ENCODE data around the gene CAST.

CAST gene

DNA sequence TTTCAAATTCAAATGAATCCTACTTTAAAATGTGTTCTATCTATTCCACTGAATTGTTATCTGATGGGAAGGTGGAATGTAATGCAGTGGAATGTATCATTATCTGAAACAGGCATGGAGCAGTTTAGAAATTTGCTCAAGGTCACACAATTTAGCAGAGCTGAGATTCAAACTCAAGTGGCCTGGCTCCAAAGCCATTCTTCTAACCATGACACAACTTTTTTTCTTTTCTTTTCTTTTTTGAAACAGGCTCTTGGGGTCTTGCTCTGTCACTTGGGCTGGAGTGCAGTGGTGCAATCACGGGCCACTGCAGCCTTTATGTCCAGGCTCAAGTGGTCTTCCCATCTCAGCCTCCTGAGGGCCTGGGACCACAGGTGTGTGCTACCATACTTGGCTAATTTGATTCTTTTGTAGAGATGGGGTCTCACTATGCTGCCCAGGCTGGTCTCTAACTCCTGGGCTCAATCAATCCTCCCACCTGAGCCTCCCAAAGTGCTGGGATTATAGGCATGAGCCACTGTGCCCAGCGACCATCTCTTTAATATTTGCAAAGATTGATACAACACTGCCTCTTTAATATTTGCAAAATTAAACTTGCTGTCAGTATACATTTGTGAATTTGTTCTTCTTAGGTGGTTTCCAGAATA, 50.0 kb downstream of the CAST start:
- Histone ChIP-seq H3F3A (ENCODE audit: insufficient read depth, low read length) (no peaks in the 10 kb centered on the region), H4K20me1 (ENCODE audit: insufficient read depth, low read length) (no peaks in the 10 kb centered on the region), H3K4me1 (ENCODE audit: insufficient read depth, low read length, severe bottlenecking) (no peaks in the 10 kb centered on the region), H3K9ac (ENCODE audit: low read length) (no peak overlapping the region), H3K79me2 (ENCODE audit: insufficient read depth, low read length) (no peaks in the 10 kb centered on the region), H3K27me3 (ENCODE audit: insufficient read depth, low read length) (no peaks in the 10 kb centered on the region), H3K9me2 (ENCODE audit: low read depth, low read length) (no peaks in the 10 kb centered on the region), H3K4me2 (ENCODE audit: low read length) (no peak overlapping the region), H2AFZ (ENCODE audit: low read length) (no peak overlapping the region), H3K4me3 (ENCODE audit: low read depth, low read length, poor library complexity, severe bottlenecking) (no peak overlapping the region), H3K9me3 (ENCODE audit: low read length) (no peaks in the 10 kb centered on the region), H3K27ac (ENCODE audit: low read depth, low read length, poor library complexity, severe bottlenecking) (no peak overlapping the region), H3K36me3 (ENCODE audit: insufficient read depth, low read length) (no peaks in the 10 kb centered on the region)
- TF ChIP-seq, protein P1, sequence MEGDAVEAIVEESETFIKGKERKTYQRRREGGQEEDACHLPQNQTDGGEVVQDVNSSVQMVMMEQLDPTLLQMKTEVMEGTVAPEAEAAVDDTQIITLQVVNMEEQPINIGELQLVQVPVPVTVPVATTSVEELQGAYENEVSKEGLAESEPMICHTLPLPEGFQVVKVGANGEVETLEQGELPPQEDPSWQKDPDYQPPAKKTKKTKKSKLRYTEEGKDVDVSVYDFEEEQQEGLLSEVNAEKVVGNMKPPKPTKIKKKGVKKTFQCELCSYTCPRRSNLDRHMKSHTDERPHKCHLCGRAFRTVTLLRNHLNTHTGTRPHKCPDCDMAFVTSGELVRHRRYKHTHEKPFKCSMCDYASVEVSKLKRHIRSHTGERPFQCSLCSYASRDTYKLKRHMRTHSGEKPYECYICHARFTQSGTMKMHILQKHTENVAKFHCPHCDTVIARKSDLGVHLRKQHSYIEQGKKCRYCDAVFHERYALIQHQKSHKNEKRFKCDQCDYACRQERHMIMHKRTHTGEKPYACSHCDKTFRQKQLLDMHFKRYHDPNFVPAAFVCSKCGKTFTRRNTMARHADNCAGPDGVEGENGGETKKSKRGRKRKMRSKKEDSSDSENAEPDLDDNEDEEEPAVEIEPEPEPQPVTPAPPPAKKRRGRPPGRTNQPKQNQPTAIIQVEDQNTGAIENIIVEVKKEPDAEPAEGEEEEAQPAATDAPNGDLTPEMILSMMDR (IDR thresholded peaks at IDR 0.05; ENCODE audit: low read length), result no peak
- TF ChIP-seq EZH2 (IDR thresholded peaks at IDR 0.05; ENCODE audit: borderline replicate concordance, low read length), result no peak

DNA sequence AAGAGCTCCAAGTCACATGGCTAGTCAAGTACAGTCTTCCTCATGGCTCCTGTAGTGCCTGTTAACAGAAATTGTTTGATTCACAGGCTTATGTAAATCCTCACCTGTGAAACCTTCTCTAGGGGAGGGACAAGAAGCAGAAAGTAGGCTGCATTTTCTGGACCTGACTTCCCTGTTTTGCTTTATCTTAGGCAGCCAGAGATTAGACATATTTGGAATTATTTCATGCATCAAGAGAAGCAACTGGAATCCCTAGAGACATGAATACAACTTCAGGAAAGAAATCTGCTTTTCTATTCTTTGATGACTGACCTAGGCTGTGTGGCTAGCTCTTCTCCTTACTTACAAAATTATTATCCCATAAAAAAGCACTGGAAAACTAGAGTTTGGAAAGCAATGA, 52.3 kb downstream of the CAST start:
- no peaks in the 10 kb centered on the region for H3K27me3 ChIP-seq (ENCODE audit: insufficient read depth, low read length)
- no peaks in the 10 kb centered on the region for H3K36me3 ChIP-seq (ENCODE audit: insufficient read depth, low read length)
- H3K9ac ChIP-seq (ENCODE audit: low read length), result no peak overlapping the region
- H3K27ac ChIP-seq (ENCODE audit: low read depth, low read length, poor library complexity, severe bottlenecking), result no peak overlapping the region
- no peaks in the 10 kb centered on the region for H3K79me2 ChIP-seq (ENCODE audit: insufficient read depth, low read length)
- no peaks in the 10 kb centered on the region for H3K9me3 ChIP-seq (ENCODE audit: low read length)
- H4K20me1 ChIP-seq (ENCODE audit: insufficient read depth, low read length), result no peaks in the 10 kb centered on the region
- H3K4me3 ChIP-seq (ENCODE audit: low read depth, low read length, poor library complexity, severe bottlenecking), result no peak overlapping the region
- no peak overlapping the region for H2AFZ ChIP-seq (ENCODE audit: low read length)
- H3K4me2 ChIP-seq (ENCODE audit: low read length), result no peak overlapping the region
- TF ChIP-seq, protein P1 (IDR thresholded peaks at IDR 0.05; ENCODE audit: low read length), result no peak
- TF ChIP-seq EZH2 (IDR thresholded peaks at IDR 0.05; ENCODE audit: borderline replicate concordance, low read length), result no peak
- H3F3A ChIP-seq (ENCODE audit: insufficient read depth, low read length), result no peaks in the 10 kb centered on the region
- H3K4me1 ChIP-seq (ENCODE audit: insufficient read depth, low read length, severe bottlenecking), result no peaks in the 10 kb centered on the region
- H3K9me2 ChIP-seq (ENCODE audit: low read depth, low read length), result no peaks in the 10 kb centered on the region

DNA sequence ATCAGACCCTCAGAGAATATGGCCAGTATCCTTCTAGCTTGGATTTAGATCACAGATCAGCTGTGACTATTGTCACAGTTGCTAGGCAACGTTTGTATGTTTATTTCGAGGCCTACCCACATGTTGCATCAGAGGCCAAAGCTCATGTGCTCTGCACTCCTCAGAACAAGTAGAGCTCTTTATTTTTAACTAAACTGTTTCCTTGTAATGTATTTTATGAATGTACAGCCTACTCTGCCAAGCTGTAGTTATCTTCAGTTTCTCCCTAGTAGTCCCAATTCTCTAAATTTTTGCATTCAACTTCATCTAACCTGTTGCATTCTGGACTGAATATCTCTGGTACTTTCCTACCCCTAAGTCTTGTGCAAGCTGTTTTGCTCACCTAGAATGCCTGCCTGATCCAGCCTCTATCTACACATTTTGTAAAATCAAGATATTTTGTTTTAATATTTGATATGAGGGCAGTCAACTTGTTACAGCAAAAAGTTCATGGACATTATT, 52.8 kb downstream of the CAST start:
- no peak overlapping the region for H2AFZ ChIP-seq (ENCODE audit: low read length)
- no peaks in the 10 kb centered on the region for H3K79me2 ChIP-seq (ENCODE audit: insufficient read depth, low read length)

More for the DNA sequence above, 52.8 kb downstream of the CAST start:
- Histone ChIP-seq H3K27me3 (ENCODE audit: insufficient read depth, low read length) (no peaks in the 10 kb centered on the region), H3K27ac (ENCODE audit: low read depth, low read length, poor library complexity, severe bottlenecking) (no peak overlapping the region), H3F3A (ENCODE audit: insufficient read depth, low read length) (no peaks in the 10 kb centered on the region), H3K4me2 (ENCODE audit: low read length) (no peak overlapping the region), H3K9me2 (ENCODE audit: low read depth, low read length) (no peaks in the 10 kb centered on the region), H3K4me3 (ENCODE audit: low read depth, low read length, poor library complexity, severe bottlenecking) (no peak overlapping the region), H3K4me1 (ENCODE audit: insufficient read depth, low read length, severe bottlenecking) (no peaks in the 10 kb centered on the region), H4K20me1 (ENCODE audit: insufficient read depth, low read length) (no peaks in the 10 kb centered on the region), H3K9me3 (ENCODE audit: low read length) (no peaks in the 10 kb centered on the region), H3K9ac (ENCODE audit: low read length) (no peak overlapping the region), H3K36me3 (ENCODE audit: insufficient read depth, low read length) (no peaks in the 10 kb centered on the region)
- TF ChIP-seq, protein P1 (IDR thresholded peaks at IDR 0.05; ENCODE audit: low read length), result no peak
- no peak for TF ChIP-seq EZH2 (IDR thresholded peaks at IDR 0.05; ENCODE audit: borderline replicate concordance, low read length)

All from OCI-LY1 (cell line).